Spleen (tissue), 7 donors: ENCODE data around the gene ZEB2.

Experiments used
- POLR2A ChIP-seq, 3 donors: fragments of 450-650 bp; IDR thresholded peaks; one replicate each; pipeline ENCODE4 v1.5.1; 2017; ENCODE audit warnings: antibody characterized with exemption in 3 of 3, mild to moderate bottlenecking in 1 of 3
- POLR2AphosphoS5 ChIP-seq, 3 donors: sonication (generic); formaldehyde crosslinking; IDR thresholded peaks; one replicate each; pipeline ENCODE4 v1.5.1; 2017; ENCODE audit warnings: antibody characterized with exemption in 3 of 3
- TF ChIP-seq, protein P1 (sequence below), 11 experiments: fragments of 200-600 bp in 7 of 11; fragments of 450-650 bp in 4 of 11; sonication (generic) in 4 of 11; IDR thresholded peaks in 8 of 11; conservative IDR thresholded peaks in 3 of 11; 1 replicate in 7 of 11; 2 replicates in 4 of 11; pipeline versions ENCODE4 v1.4.0 to v1.8.0; 2016 to 2021; ENCODE audit warnings: antibody characterized with exemption in 11 of 11, inconsistent platforms in 4 of 11, mild to moderate bottlenecking in 1 of 11
- donor health status: DM: no; HTN: no; CAD: no; lungs with moderate emphysema.
- donor health status: DM: no; HTN: no; CAD: no.
- donor health status: DM: no; HTN: no; CAD: no.

DNA sequence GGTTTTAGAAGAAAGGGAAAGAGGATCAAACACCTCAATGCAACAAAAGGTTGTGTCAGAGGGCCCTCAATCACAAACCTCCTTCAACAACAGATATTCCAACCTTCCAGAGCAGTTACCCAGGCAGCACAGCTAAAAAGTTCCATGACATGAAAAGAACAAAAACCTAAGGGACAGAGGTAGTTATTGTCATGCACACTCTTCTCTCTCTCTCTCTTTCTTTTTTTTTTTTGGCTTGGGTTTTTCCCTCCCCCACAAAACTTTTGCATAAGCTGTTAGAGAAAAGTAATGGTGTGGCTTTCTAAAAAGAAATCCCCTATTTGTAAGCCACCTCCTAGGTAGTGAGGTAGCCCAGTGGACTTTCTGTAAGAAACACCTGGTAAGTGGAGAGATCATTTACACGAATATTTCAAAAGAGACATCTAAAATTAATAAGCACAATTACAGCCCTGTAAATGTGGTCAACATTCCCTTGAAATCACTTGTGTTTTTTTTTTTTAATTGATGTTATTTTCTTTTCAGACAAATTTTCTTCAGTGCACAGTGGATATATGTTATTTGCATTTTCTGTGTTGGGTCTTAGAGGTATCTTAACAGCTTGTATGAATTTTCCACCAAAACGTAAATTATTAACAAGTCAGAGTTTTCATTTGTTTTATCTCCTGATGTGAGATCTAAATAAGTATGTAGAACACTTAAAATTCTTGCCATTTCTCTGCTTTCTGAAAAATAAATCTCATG lies 48.4 kb downstream of the ZEB2 start:
- TF ChIP-seq, protein P1, sequence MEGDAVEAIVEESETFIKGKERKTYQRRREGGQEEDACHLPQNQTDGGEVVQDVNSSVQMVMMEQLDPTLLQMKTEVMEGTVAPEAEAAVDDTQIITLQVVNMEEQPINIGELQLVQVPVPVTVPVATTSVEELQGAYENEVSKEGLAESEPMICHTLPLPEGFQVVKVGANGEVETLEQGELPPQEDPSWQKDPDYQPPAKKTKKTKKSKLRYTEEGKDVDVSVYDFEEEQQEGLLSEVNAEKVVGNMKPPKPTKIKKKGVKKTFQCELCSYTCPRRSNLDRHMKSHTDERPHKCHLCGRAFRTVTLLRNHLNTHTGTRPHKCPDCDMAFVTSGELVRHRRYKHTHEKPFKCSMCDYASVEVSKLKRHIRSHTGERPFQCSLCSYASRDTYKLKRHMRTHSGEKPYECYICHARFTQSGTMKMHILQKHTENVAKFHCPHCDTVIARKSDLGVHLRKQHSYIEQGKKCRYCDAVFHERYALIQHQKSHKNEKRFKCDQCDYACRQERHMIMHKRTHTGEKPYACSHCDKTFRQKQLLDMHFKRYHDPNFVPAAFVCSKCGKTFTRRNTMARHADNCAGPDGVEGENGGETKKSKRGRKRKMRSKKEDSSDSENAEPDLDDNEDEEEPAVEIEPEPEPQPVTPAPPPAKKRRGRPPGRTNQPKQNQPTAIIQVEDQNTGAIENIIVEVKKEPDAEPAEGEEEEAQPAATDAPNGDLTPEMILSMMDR (IDR thresholded peaks at IDR 0.05 in 8 of 11, conservative IDR thresholded peaks at IDR 0.05 in 3 of 11): no peak
- TF ChIP-seq POLR2A (IDR thresholded peaks at IDR 0.05) (no peak), POLR2AphosphoS5 (IDR thresholded peaks at IDR 0.05) (peak in 1 of 3 donors; percentile 5)
